ENCODE measurements around the gene ZNF605.
"Not testable (repeated sequence)": the region's sequence is repeated elsewhere in the genome, so short reads cannot be mapped to it uniquely, and the experiment has no call there.

ZNF605 gene

DNA sequence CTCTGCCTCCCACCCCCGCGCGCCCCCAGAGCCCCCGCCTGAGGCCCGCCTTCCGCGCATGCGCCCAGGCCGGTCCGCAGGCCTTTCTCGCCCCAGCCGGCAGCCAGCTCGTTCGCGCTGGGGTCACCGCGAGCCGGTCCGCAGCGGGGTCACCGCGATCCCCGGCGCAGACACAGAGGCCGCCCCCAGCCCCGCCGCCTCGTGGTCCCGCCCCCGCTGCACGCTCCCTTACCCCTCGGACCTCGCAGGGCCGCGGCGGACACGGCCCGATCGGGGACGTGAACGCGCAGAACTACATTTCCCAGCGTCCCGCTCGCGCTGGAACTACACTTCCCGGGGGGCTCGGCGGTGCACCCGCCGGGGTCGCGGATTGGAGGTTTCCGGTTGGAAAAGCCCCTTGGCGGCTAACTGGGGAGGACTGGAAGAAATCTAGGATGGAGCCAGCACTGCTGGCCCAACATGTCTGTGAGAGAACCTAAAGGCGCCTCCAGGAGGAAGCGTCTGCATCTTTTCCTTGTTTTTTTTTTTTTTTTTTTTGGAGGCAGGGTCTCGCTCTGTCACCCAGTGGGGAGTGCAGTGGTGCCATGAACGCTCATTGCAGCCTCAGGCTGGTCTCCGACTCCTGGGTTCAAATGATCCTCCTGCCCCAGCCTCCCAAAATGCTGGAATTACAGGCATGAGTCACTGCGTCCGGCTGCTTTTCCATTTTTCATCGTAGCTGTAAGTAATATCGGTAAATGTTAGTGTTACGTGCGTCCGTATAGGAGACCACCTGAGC, at the start of gene ZNF605:
ZNF605 (minus strand) TSS at position 296 of the 778 bp plus-strand sequence. CDS start 10,671 bp downstream, outside the sequence.
- peak; percentile 86 for DNase-seq

DNA sequence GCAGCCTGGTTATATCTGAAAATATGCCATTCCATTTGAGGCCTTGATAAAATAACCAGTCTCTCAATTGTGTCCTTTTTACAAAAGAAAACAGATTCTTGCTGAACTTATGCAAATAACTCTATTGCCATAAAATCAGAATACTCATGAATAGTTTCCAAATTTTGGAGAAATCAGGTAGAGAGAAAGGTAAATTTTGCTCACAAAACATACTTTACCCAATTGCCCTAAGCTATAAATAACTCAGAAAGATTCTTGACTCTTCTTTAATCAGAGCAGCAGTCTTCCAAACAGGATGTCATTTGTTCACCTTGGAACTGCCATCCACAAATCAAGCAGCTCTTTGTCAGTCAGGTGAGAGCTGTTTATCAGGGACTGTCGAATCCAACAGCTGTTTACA, 42.6 kb upstream of the ZNF605 start:
- no peak for DNase-seq

DNA sequence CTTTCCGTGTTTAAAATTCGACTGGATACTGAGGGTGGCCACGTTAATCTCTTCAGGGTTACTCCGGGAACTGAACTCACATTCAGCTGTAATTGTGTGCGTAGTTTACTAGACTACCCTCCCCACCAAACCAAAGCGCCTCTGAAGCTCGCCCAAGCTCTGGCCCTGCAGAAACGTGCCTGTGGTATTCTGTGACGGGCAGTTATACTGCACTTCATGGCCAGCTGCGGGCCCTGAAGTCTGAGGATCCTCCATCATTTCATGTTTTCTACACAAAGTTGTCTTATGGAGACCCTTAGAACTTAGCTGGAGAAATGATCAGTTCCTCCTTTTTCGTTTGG, 30.7 kb upstream of the ZNF605 start:
- no peak for DNase-seq

DNA sequence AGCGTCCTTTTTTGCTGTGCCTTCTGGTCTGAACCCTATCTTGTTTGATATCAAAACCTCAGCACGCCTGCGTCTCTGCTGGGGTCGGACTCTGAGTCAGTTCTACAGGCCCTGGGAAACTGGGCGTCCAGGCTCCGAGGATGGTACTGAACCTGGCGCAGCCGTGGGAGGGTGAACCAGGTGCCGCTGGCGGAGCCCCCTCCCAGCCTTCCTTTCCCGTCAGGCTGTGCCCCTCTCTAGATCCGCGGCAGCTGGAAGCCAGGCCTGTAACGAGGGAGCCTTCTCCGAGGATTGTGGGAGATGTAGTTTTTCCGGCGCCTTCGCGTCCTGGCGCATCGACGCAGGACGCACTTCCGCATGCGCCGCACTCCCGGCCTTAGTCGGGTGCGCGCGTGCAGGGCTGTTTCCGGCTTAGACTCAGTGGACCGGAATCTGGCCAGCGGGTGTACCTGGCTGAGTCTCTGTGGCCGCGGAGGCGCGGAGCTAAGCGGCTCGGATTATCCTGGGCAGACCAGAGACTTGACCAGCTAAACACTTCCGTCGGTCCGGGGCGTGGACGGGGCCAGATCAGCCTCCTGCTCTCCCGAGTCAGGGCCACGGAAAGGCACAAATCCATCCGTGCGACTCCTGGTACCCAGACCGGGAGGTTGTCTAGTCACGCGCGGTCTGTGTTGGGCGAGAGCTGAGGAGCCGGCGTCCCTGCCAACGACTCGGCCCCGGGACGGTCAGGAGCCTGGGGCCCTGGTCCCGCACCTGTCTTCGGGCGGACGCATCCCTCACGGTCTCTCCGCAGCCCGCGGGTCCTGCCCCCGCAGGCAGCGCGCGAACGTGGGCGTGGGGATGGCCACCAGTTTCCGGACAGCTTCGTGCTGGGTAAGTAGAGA, 30.1 kb upstream of the ZNF605 start, which contains the start of gene ZNF26:
ZNF26 (plus strand) TSS at position 367 of the 884 bp plus-strand sequence; CDS start at position 841, 474 bp downstream.
- DNase-seq, result peak; percentile 88

DNA sequence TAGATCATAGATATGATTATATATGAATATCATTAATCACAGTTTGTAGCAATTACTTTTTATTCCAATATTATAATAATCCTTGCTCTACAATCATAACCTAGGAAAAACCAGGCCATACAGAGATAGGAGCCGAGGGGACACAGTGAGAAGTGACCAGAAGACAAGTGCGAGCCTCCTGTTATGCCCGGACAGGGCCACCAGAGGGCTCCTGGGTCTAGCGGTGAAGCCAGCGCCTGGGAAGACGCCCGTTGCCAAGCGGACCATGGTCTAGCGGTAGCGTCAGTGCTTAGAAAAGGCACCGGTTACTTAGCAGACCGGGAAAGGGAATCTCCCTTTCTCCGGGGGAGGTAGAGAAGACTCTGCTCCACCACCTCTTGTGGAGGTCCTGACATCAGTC, 20.8 kb upstream of the ZNF605 start:
- peak; percentile 43 for DNase-seq

DNA sequence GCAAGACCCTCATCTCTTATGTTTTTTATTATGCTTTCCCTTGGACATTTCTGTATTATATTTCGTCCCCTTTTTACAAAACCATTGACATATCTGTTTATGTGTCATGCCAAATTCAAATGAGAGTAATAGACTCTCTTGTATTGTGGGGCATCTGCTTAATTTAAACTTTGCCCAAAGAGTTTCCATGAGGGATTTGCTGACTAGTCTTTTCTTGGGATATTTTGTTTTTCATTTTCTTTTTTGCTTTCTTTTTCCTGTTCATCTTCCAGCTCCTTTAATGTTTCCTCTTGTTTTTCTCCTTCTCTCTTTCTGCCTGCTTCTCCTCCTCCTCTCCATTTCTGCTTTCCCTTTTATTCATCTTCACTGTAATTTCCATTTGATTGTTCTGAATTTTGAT, 16.3 kb upstream of the ZNF605 start:
- DNase-seq, result no peak

DNA sequence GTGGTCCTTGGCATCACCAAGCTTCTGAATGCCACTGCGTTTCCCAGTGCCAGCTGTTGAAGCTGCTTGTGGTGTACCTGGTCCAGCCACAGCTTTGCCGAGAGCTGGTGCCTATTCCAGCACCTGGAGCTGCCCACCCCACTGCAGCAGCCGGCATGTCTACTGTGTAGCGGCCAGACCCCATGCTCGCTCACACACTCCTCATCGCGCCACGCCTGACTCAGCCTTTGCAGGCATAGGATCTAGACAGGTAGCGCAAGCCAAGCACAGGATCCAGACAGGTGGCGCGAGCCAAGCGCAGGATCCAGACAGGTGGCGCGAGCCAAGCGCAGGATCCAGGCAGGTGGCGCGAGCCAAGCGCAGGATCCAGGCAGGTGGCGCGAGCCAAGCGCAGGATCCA, 11.6 kb upstream of the ZNF605 start:
- no peak for DNase-seq

DNA sequence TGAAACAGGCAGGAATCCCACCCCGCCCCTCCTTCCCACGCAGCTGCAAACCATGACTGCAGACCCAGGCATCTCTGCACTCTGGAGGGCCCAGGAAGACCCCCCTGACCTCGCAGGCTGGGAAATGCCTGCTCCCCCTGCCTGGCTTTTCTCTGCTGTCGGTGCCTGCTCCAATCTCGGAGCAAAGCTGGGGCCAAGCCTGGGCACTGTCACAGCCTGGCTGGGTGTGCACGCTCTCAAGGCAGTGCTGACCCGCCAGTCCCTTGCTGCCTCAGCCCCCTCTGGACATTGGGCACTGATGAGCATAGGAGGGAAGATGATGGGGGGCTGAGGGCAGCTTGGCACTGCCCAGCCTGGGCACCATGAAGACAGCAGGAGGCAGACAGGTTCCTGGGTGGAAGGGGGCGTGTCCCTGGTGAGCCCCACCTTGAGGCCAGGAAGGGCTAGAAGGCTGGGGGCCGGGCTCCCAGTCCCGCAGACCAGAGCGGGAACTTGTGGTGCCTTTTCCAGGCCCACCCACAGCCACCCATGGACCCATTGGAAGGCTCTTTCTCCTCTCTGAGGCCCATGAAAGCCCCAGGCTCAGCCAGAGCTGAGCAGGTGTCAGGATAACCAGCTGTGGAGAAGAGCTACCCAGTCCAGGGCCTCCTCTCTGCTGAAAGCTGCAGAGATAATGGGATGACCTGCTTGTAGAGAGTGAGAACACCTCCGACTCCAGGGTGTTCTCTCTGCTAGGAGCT, 10.7 kb upstream of the ZNF605 start:
- no peak for DNase-seq

DNA sequence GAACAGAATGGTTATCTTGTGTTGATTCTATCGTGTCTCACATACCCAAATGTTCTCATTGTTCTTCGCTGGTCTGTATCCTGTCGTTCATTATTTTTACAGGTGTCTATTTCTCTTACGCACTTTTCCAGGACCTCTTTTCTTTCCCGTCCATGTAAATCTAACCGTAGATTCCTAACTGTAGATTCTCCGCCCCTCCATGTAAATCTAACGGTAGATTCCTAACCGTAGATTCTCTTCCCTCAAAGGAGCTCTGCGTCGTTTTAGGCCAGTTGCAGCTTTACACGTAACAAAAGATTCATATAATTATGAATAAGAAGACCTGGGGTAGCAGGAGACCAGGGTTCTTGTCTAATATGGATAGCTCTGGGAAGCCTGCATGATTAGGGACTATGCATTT, 9.7 kb upstream of the ZNF605 start:
- DNase-seq, result no peak

DNA sequence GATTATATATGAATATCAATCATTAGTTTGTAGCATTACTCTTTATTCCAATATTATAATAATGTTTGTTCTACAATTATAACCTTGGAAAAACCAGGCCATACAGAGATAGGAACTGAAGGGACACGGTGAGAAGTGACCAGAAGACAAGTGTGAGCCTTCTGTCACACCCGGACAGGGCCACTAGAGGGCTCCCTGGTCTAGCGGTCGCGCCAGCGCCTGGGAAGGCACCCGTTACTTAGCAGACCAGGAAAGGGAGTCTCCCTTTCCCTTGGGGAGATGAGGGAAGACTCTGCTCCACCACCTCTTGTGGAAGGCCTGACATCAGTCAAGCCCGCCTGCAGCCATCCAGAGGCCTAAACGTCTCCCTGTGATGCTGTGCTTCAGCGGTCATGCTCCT, 7.8 kb upstream of the ZNF605 start:
- not testable (repeated sequence) for DNase-seq

DNA sequence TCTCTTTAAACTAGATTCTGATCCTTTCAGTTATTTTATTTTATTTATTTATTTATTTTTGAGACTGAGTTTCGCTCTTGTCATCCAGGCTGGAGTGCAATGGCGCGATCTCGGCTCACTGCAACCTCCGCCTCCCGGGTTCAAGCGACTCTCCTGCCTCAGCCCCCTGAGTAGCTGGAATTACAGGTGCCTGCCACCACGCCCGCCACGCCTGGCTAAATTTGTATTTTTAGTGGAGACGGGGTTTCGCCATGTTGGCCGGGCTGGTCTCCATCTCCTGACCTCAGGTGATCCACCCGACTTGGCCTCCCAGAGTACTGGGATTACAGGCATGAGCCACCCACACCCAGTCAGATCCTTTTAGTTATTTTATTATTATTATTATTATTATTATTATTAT, 5.7 kb upstream of the ZNF605 start:
- DNase-seq, result not testable (repeated sequence)

DNA sequence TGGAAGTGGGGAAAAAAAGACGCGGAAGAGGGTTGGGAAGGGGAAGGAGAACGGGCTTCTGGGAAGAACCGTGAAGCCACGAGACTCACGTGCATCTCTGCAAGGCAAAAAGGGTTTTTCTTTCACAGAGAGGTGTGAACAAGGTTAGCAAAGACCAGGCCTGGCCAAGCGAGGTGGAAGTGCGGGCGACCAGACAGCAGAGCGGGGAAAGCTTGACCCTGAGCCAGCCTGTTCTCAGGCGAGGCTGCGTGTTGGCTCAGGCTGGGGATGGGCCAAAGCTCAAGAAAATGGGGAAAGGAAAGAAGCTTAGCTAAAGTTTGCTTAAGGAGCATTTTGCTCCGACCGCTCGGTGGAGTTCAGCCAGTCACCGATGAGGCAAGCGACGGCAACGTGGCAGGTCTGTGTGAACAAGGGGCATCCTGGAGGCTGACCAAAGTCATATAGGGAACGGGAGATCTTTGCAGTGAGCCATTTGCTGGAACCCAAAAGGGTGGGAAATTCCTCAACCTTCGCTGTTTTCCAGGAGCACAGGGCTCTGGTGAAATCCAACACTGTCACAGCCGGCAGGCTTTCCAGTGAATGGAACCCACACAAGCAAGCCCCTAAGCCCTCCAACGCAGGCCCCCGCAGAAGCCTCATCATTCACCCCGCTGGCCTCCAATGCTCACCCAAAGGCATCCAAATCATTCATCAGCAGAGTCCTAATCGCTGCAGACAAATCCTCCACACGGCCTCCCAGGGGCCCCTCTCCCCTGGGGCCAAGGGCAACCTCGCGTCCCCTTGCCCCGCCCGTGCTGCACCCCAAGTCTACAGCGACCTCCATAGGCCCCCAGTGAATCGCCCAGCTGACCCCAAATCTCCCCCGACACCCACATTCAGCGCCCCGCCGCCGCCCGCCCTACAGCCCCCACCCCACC, 754 bp downstream of the ZNF605 start:
- peak; percentile 7 for DNase-seq

DNA sequence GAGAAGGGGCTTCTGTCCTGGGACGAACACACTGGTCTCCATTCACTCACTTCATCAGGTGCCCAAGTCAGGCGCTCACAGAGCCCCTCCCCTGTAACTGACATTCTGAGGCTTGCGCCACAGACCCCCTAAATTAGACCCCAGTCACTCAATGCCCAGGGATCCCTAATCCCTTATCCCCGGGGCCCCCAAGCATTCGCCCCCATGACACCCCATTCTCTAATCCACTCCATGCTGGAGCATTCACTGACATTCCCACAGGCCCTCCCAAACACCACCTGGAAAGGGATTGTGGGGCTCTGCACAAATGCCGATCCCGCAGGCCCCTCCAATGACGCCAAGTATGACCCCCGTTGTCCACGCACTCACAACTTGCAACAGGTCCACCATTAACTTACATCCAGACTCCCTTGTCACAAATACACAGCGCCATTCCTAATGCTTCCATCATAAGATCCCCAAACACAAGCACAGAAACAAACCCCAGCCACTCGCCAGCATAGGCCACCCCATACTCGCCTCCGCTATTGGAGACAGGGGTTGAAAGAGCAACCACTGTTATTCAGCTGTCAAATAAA, 1.5 kb downstream of the ZNF605 start:
- DNase-seq, result no peak

DNA sequence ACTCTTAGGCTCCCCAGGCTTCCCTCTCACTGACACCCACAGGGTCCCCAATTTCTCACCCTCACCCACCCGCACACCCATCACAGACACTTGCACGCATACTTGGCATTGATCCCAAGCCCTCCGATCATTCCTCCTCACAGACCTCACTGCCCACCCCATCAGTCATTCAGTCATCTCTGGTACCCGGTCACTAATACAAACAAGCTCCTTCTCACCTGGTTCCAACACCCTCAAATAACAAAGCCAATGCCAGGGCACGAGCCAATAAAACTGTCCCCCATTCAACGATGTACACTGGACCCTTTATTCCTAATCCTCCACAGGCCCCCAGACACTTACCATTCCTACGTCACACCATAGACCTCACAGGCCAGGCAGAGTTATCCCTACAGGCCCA, 2.3 kb downstream of the ZNF605 start:
- no peak for DNase-seq

DNA sequence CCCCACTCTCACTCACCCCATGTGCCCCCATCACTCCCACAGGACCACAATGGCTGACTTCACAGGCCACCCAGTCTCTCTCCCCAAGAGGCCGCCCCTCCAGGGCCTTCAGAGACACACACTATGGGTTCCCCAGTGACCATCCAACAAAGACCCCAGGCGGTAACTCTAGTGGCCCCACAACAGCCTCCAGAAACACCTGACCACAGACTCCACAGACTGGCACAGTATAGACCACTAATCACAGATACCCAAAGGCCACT, 3.0 kb downstream of the ZNF605 start:
- DNase-seq, result no peak

DNA sequence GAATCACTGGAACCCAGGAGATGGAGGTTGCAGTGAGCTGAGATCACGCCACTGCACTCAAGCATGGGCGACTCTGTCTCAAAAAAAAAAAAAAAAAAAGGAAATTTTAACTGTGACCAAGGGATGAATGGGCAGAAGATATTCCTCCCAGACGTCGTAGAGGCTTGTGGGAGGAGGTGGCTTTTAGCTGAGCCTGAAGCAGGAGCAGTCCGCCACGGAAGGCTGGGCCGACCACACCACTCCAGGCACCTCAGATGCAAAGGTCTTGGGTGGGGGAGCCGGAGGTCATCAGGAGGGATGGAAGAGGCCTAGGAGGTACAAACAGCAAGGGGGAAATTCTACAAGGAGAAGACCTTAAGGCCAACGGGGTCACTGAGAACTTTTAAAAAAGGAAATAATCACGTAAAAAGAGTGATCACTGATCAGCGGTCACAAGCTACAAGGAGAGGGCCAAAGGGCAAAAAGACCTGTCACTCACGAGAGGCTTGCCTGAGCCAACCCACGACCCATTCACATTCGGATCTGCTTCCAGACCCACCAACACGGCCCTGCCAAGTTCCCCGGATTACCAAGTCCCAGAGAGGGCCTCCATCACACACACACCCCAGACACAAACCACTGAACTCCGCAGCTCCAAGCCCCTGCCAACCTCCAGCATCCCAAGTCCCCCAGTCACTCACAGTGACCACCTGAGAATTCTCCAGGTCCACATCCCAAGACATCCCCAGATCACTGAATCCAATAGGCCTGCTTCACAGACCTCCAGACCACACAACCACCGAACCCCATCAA, 3.5 kb downstream of the ZNF605 start:
- DNase-seq, result no peak

DNA sequence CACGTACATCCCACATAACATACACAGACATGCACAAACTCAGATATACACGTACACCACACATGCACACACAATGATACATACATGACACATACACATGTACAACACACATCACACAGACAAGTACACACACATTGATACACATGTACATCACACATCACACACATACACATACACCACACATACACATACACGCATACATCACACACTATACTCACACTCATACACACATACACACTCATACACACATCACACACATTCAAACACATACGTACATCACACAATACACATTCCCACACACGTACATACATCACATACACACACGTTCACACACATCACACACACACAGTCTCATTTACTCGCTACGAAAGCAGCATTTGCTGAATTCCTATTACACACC, 4.5 kb downstream of the ZNF605 start:
- no peak for DNase-seq

DNA sequence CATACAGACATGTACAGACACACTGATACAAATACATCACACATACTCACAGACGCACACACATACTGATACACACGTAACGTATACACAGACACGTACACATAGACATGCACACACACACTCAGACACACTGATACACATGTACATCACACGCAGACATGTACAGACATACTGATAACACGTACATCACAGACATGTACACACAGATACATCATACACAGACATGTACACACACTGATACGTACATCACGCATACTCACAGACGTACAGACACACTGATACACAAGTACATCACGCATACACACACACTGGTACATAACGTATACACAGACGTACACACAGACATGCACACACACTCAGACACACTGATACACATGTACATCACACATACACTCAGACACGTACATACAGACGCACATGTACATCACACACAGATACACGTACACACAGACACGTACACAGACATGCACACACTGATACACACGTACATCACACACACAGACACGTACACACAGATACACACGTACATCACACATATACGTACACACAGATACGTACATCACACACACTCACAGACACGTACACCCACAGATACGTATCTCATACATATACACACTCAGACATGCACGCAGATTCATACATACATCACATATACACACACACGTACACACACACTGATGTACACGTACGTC, 5.1 kb downstream of the ZNF605 start:
- no peak for DNase-seq

DNA sequence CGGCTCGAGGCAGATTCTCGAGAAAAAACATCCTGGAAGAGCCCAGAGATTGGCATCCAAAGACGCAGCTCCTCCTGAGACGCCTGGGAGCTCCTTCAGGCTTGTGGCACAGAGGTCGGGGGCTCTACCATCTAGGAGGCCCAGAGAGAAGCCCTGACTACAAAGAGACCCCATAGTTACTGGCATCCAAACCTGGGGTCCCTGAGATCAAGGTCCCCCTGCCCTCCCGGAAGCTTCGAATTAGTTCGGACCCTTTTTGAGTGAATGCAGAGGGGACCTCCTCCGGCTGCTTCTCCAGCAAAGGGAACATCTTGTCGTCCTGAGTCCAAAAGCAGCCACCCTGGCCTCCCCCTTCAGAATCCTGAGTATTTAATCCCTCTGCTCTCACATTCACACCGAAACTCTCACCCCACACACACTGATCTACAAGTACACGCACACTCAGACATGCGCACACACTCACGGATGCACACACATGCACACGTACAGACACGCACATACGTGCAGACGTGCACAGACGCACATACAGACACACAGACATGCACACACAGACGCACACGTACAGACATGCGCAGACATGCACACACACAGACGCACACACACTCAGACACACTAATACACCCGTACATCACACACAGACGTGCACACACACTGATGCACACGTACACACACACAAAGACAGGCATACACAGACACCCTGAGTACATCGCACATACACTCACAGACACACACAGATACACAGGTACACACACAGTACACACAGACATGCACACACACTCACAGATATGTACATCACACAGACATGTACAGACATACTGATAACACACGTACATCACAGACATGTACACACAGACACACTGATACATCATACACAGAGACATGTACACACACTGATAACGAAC, 5.9 kb downstream of the ZNF605 start:
- no peak for DNase-seq

Data from stimulated activated CD4-positive, alpha-beta T cell treated with anti-CD3 and anti-CD28 coated beads, Interleukin-4, amount 100 ng/mL, for 24 hours (primary cell).